Esophagus (tissue), 2 donors: ENCODE results near the gene HBQ1. TPM values are rescaled to one million over a fixed set of nuclear protein-coding genes. Genes with fewer than 3 reads are reported as not detected.
"Not testable (repeated sequence)": the region's sequence is repeated elsewhere in the genome, so short reads cannot be mapped to it uniquely, and the experiment has no call there.

Experiments used
- H3K27ac ChIP-seq, 2 donors: one replicate each; pipeline ENCODE4 v1.5.1; 2013; ENCODE audit warnings: low read depth in 2 of 2, mild to moderate bottlenecking in 2 of 2, inconsistent platforms in 1 of 2, low read length in 1 of 2, moderate library complexity in 1 of 2
- H3K27me3 ChIP-seq, 2 donors: one replicate each; pipeline ENCODE4 v1.6.1; 2013; ENCODE audit warnings: low read length in 2 of 2, control low read depth in 1 of 2, mild to moderate bottlenecking in 1 of 2; ENCODE audit not compliant: insufficient read depth in 2 of 2, control insufficient read depth in 1 of 2
- H3K36me3 ChIP-seq, 2 donors: one replicate each; pipeline ENCODE4 v1.6.1; 2013; ENCODE audit warnings: low read length in 1 of 2; ENCODE audit not compliant: control insufficient read depth in 2 of 2, insufficient read depth in 2 of 2
- H3K4me1 ChIP-seq, 2 donors: one replicate each; pipeline ENCODE4 v1.6.1; 2013; ENCODE audit warnings: low read length in 1 of 2; ENCODE audit not compliant: control insufficient read depth in 2 of 2, insufficient read depth in 2 of 2
- H3K4me3 ChIP-seq, 2 donors: one replicate each; pipeline ENCODE4 v1.5.1; 2013; ENCODE audit warnings: low read length in 2 of 2, mild to moderate bottlenecking in 2 of 2, low read depth in 1 of 2, moderate library complexity in 1 of 2
- H3K9me3 ChIP-seq, 2 donors: one replicate each; pipeline ENCODE4 v1.6.1; 2013; ENCODE audit warnings: mild to moderate bottlenecking in 2 of 2, low read depth in 1 of 2, low read length in 1 of 2, moderate library complexity in 1 of 2; ENCODE audit not compliant: control insufficient read depth in 2 of 2, insufficient read depth in 1 of 2
- WGBS, 2 donors: extraction: QIAGEN DNeasy Blood & Tissue Kit; methylation state at CpG; one replicate each; pipeline ENCODE4 v1.1.7; 2013; 5-methylcytosine and 5-hydroxymethylcytosine counted together
- polyA plus RNA-seq, 2 donors: library from polyadenylated mRNA; stranded (reverse); fragments of 200-250 nt; gene quantifications; one replicate each; pipeline ENCODE4 v1.2.3, GENCODE V29; 2013
- donor health status: healthy with polysubstance abuse.
- donor health status: Bipolar disorder and iron deficiency.

HBQ1 gene
- polyA plus RNA-seq, 2 donors: not detected

DNA sequence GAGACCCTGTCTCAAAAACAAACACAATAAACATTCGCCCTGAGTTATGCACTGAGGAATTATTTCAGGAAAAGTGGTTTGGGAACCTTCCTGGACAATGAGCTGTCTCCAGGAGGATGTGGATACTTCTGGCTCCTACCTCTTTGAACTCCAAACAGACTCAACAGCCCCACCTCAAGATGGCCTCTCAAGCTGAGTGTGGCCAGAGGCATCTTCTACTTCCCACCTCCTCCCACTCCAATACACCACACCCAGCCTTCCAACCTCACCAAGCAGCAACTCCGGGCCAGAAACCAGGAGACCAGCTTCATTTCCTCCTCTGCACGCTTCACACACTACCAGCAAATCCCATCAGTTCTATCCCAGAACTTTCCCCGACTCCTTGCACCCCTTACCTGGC lies 11.6 kb downstream of the HBQ1 start:
- H3K9me3 ChIP-seq: no peaks in the 10 kb centered on the region
- 85 to 93% methylated on average over 4 of the region's 4 CpGs for WGBS, 2 donors
- H3K36me3 ChIP-seq: peaks cover 17 to 47% of the 10 kb centered on the region in 2 donors
- no peaks in the 10 kb centered on the region for H3K27me3 ChIP-seq
- H3K4me3 ChIP-seq: no peak overlapping the region
- H3K4me1 ChIP-seq: no peaks in the 10 kb centered on the region
- H3K27ac ChIP-seq: no peak overlapping the region

DNA sequence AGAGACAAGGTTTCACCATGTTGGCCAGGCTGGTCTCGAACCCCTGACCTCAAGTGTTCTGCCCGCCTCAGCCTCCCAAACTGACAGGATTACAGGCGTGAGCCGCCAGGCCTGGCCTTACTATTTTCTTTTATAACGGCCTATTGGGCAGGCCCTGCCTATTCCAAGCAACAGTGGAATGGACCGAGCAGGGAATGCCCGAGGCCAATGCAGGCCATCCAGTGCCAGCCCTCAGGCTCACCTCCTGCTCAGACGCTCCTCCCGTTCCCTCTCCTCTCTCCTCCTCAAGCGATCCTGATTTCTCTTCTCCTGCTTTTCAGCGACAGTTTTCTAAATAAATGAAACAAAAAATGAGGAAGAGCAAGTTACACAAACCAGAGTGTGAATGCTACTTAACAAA lies 12.4 kb downstream of the HBQ1 start:
- Histone ChIP-seq H3K27ac (no peak overlapping the region), H3K4me1 (no peaks in the 10 kb centered on the region), H3K36me3 (peaks cover 17 to 47% of the 10 kb centered on the region in 2 donors), H3K9me3 (no peaks in the 10 kb centered on the region), H3K27me3 (no peaks in the 10 kb centered on the region), H3K4me3 (no peak overlapping the region)
- 90 to 94% methylated on average over 11 of the region's 11 CpGs for WGBS, 2 donors

DNA sequence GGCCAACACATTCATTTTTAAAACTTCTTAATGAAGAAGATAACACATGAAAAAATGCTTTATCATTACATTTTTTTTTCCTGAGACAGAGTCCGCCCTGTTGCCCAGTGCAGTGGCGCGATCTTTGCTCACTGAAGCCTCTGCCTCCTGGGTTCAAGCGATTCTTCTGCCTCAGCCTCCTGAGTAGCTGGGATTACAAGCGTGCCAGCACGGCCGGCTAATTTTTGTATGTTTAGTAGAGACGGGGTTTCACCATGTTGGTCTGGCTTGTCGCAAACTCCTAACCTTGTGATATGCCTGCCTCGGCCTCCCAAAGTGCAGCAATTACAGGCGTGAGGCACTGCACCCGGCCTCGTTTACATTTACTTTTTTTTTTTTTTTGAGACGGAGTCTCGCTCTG lies 13.2 kb downstream of the HBQ1 start:
- Histone ChIP-seq H3K9me3 (no peaks in the 10 kb centered on the region), H3K27ac (no peak overlapping the region), H3K36me3 (peaks cover 17 to 48% of the 10 kb centered on the region in 2 donors), H3K4me1 (no peaks in the 10 kb centered on the region), H3K27me3 (no peaks in the 10 kb centered on the region), H3K4me3 (no peak overlapping the region)
- 93 to 94% methylated on average over 14 to 15 of the region's 15 CpGs for WGBS, 2 donors

DNA sequence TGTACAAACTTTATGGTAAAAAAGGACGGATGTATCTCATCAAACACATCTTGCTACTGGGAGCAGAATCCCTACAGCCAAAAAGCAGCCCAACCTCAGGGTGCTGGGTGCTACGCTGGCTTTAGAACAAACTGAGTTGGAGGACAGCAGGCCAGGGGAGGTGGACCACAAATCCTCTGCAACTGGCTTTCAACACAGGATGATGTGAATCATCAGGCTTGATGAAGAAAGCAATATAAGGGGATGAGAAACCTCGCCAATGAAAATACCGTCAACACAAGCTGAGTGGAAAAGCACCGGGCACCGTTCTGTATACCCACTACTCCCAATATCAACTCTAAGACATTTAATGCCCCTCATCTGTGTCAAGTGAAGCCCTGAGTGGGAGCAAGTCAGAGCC lies 14.3 kb downstream of the HBQ1 start:
- Histone ChIP-seq H3K4me1 (no peaks in the 10 kb centered on the region), H3K27me3 (no peaks in the 10 kb centered on the region), H3K36me3 (peaks cover 14 to 49% of the 10 kb centered on the region in 2 donors), H3K4me3 (no peak overlapping the region), H3K9me3 (no peaks in the 10 kb centered on the region), H3K27ac (no peak overlapping the region)
- 93 to 98% methylated on average over 6 of the region's 6 CpGs for WGBS, 2 donors

DNA sequence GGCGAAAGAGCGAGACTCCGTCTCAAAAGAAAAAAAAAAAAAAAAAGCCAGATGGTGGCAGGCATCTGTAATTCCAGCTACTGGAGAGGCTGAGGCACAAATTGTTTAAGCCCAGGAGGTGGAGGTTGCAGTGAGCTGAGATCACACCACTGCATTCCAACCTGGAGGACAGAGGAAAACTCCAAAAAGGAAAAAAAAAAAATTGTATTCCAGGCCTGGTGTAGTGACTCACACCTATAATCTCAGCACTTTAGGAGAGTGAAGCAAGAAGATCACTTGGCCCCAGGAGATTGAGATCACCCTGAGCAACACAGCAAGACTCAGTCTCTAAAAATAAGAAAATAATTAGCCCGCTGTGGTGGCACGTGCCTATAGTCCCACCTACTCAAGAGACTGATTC lies 20.1 kb downstream of the HBQ1 start:
- no peaks in the 10 kb centered on the region for H3K9me3 ChIP-seq
- H3K4me1 ChIP-seq: no peaks in the 10 kb centered on the region
- H3K27me3 ChIP-seq: no peaks in the 10 kb centered on the region
- H3K27ac ChIP-seq: no peak overlapping the region
- H3K36me3 ChIP-seq: peaks cover 3 to 25% of the 10 kb centered on the region in 2 donors
- no peak overlapping the region for H3K4me3 ChIP-seq
- 93 to 96% methylated on average over 5 of the region's 5 CpGs for WGBS, 2 donors

DNA sequence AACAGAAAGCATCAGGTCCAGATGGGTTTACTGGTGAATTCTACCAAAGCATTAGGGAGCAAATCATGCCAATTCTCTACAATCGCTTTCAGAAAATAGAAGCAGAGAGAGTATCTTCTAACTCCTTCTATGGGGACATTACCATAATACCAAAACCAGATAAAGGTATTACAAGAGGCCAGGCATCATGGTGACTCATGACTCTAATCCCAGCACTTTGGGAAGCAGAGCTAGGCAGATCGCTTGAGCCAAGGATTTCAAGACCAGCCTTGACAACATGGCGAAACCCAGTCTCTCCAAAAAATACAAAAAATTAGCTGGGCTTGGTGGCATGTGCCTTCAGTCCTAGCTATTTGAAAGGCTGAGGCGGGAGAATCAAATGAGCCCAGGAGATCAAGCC lies 23.0 kb downstream of the HBQ1 start:
- peaks cover 2 to 22% of the 10 kb centered on the region in 2 donors for H3K36me3 ChIP-seq
- H3K9me3 ChIP-seq: no peaks in the 10 kb centered on the region
- 92 to 94% methylated on average over 4 of the region's 4 CpGs for WGBS, 2 donors
- no peak overlapping the region for H3K27ac ChIP-seq
- no peaks in the 10 kb centered on the region for H3K4me1 ChIP-seq
- H3K27me3 ChIP-seq: no peaks in the 10 kb centered on the region
- H3K4me3 ChIP-seq: no peak overlapping the region

DNA sequence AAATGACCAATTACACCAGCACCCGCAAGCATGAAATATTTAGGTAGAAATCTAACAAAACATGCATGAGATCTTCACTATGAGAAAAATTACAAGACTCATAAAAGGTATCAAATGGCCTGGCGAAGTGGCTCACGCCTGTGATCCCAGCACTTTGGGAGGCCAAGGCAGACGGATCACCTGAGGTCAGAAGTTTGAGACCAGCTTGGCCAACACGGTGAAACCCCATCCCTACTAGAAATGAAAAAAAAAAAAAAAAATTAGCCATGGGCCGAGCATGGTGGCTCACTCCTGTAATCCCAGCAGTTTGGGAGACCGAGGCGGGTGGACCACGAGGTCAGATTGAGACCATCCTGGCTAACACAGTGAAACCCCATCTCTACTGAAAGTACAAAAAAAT lies 23.8 kb downstream of the HBQ1 start:
- 96 to 97% methylated on average over 9 of the region's 9 CpGs for WGBS, 2 donors
- H3K27ac ChIP-seq, H3K9me3 ChIP-seq, H3K4me3 ChIP-seq, H3K27me3 ChIP-seq, H3K4me1 ChIP-seq: not testable (repeated sequence)
- H3K36me3 ChIP-seq: peaks cover 2 to 16% of the 10 kb centered on the region in 2 donors

DNA sequence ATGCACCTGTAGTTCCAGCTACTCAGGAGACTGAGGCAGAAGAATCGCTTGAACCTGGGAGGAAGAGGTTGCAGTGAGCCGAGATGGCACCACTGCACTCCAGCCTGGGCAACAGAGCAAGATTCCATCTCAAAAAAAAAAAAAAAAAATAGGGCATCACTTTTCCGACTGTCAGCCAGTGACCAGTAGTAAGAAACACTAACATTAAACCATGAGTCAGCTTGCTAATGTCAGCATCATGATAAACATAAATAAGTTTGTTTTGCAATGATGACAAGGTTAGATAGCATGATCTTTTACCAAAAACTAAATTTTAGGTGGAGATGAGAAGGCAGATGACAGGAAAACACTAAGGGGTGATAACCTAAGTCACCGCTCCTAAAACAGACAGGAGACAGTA lies 29.1 kb downstream of the HBQ1 start:
- 89 to 91% methylated on average over 4 of the region's 4 CpGs for WGBS, 2 donors

DNA sequence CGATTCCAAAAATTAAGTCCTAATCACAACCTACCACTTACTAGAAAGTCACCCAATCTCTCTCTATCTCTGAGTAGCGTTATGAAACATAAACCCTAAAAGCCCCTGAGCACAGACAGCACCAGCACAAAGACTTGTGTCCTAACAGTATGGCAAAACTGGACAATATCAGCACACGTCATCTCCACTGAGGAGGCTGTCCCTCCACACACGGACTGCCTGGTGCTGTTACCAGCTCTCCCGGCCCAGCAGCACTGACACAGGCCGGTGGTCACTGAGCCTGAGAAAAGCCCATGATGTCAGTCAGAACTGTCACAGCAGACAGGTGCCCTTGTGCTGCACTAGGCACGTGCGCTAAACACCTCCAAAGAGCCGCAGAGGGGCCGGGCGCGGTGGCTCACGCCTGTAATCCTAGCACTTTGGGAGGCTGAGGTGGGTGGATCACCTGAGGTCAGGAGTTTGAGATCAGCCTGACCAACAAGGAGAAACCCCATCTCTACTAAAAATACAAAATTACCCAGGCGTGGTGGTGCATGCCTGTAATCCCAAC lies 31.4 kb downstream of the HBQ1 start:
- H3K4me3 ChIP-seq, H3K4me1 ChIP-seq, H3K27me3 ChIP-seq, H3K27ac ChIP-seq, H3K9me3 ChIP-seq: not testable (repeated sequence)
- H3K36me3 ChIP-seq: peaks cover 10 to 11% of the 10 kb centered on the region in 2 donors
- WGBS, 2 donors: 89 to 91% methylated on average over 14 of the region's 14 CpGs

More for the DNA sequence above, 29.1 kb downstream of the HBQ1 start:
- not testable (repeated sequence) for H3K4me3 ChIP-seq, H3K4me1 ChIP-seq, H3K27ac ChIP-seq, H3K9me3 ChIP-seq, H3K27me3 ChIP-seq
- H3K36me3 ChIP-seq: peaks cover 8 to 18% of the 10 kb centered on the region in 2 donors

DNA sequence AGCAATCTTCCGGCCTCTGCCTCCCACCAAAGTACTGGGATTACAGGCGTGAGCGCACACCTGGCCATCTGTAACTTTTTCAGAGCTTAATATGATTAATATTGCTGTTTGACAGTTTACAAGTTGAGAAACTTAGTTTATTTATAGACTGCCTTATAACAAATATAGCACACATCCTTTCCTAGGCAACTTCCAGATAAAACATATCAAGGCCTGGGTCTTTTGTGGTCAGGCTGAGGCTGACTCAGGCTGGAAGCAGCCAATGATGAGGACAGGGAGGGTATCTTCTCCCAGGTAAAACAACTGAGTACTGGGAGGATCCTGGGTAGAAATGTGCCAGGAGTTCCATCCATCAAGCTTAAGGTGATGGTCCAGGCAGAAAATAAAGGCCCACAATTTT lies 32.7 kb downstream of the HBQ1 start:
- Histone ChIP-seq H3K27me3 (no peaks in the 10 kb centered on the region), H3K4me1 (no peaks in the 10 kb centered on the region), H3K4me3 (no peak overlapping the region), H3K27ac (no peak overlapping the region), H3K9me3 (no peaks in the 10 kb centered on the region), H3K36me3 (peaks cover 11% of the 10 kb centered on the region in 2 donors)
- WGBS, 2 donors: 93 to 95% methylated on average over 3 of the region's 3 CpGs
